Measurements from ENCODE around the gene FAM184A.

- TF ChIP-seq CTCF (IDR thresholded peaks at IDR 0.05), result no peak
- TF ChIP-seq POLR2A (IDR thresholded peaks at IDR 0.05), result no peak
Measured at GRCh38 chr6:118914598-118914997, 163.9 kb downstream of the FAM184A start.

Measured in esophagus squamous epithelium (tissue), 4 donors.